Breast epithelium (tissue), 3 donors: ENCODE results near the gene SMIM41.

Experiments
- POLR2A ChIP-seq: fragments of 450-650 bp; IDR thresholded peaks from one replicate; pipeline ENCODE4 v1.6.1; 2016; ENCODE audit warnings: antibody characterized with exemption, mild to moderate bottlenecking, moderate library complexity
- TF ChIP-seq, protein P1 (sequence below), 3 donors: fragments of 450-650 bp; IDR thresholded peaks; one replicate each; pipeline ENCODE4 v1.5.1; 2016 to 2017; ENCODE audit warnings: antibody characterized with exemption in 3 of 3, mild to moderate bottlenecking in 3 of 3, moderate library complexity in 3 of 3

GRCh38 chr12:52056801-52057637 is 22.5 kb upstream of the SMIM41 start:
- TF ChIP-seq, protein P1, sequence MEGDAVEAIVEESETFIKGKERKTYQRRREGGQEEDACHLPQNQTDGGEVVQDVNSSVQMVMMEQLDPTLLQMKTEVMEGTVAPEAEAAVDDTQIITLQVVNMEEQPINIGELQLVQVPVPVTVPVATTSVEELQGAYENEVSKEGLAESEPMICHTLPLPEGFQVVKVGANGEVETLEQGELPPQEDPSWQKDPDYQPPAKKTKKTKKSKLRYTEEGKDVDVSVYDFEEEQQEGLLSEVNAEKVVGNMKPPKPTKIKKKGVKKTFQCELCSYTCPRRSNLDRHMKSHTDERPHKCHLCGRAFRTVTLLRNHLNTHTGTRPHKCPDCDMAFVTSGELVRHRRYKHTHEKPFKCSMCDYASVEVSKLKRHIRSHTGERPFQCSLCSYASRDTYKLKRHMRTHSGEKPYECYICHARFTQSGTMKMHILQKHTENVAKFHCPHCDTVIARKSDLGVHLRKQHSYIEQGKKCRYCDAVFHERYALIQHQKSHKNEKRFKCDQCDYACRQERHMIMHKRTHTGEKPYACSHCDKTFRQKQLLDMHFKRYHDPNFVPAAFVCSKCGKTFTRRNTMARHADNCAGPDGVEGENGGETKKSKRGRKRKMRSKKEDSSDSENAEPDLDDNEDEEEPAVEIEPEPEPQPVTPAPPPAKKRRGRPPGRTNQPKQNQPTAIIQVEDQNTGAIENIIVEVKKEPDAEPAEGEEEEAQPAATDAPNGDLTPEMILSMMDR (IDR thresholded peaks at IDR 0.05), result no peak
- TF ChIP-seq POLR2A, result no peak
